ENCODE results near the gene MAN1A1. TPM values are rescaled to one million over a fixed set of nuclear protein-coding genes. Genes with fewer than 3 reads are reported as not detected.

Gene MAN1A1
- total RNA-seq, 1 donor from 2014 or later: 23.4 TPM

GRCh38 chr6:119340796-119341487 is 8.6 kb downstream of the MAN1A1 start:
- TF ChIP-seq, protein P1, sequence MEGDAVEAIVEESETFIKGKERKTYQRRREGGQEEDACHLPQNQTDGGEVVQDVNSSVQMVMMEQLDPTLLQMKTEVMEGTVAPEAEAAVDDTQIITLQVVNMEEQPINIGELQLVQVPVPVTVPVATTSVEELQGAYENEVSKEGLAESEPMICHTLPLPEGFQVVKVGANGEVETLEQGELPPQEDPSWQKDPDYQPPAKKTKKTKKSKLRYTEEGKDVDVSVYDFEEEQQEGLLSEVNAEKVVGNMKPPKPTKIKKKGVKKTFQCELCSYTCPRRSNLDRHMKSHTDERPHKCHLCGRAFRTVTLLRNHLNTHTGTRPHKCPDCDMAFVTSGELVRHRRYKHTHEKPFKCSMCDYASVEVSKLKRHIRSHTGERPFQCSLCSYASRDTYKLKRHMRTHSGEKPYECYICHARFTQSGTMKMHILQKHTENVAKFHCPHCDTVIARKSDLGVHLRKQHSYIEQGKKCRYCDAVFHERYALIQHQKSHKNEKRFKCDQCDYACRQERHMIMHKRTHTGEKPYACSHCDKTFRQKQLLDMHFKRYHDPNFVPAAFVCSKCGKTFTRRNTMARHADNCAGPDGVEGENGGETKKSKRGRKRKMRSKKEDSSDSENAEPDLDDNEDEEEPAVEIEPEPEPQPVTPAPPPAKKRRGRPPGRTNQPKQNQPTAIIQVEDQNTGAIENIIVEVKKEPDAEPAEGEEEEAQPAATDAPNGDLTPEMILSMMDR (conservative IDR thresholded peaks at IDR 0.05; ENCODE audit: low read depth, low read length): no peak
- DNase-seq (ENCODE audit: low read depth): no peak
- H3K4me3 ChIP-seq (ENCODE audit: low read depth, low read length): no peak overlapping the region

DNA sequence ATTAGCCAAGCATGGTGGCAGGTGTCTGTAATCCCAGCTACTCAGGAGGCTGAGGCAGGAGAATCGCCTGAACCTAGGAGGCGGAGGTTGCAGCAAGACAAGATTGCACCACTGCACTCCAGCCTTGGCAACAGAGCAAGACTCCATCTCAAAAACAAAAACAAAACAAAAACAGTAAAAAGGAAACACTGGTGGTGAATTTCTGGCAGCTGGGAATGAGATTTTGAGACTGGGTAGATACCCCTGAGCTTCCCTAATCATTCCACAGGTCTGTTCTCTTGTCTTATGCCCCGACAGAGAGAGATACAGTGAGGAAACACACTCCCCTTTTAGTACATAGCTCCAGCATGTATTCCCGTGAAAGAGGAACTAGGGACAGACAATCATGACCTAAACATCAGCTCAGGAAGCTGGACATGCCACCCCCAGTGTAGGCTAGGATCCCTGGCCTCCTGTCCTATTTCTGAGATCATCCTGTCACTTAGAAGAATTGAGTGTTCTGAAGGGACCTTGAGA is 9.6 kb downstream of the MAN1A1 start:
- TF ChIP-seq, protein P1 (conservative IDR thresholded peaks at IDR 0.05; ENCODE audit: low read depth, low read length): no peak
- DNase-seq (ENCODE audit: low read depth): no peak
- H3K4me3 ChIP-seq (ENCODE audit: low read depth, low read length): no peak overlapping the region

DNA sequence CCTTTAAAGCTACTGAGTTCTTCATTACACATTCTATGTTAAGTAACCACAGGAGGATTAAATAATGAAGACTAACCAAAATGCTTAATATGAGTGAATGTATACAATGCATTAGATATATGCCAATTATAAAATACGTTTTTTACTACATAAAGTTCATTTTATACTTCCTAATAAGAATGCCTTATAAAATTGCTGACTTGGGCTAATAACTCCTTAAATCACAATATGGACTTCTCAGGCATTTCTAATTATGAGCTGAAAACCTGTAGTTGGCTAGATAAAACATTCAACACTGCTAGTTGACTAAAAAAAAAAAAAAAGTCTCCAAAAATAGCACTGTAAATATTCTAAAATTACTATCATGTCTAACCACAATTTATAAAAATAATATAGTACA is 11.8 kb downstream of the MAN1A1 start:
- no peak for DNase-seq (ENCODE audit: low read depth)
- TF ChIP-seq, protein P1 (conservative IDR thresholded peaks at IDR 0.05; ENCODE audit: low read depth, low read length): no peak
- H3K4me3 ChIP-seq (ENCODE audit: low read depth, low read length): no peak overlapping the region

DNA sequence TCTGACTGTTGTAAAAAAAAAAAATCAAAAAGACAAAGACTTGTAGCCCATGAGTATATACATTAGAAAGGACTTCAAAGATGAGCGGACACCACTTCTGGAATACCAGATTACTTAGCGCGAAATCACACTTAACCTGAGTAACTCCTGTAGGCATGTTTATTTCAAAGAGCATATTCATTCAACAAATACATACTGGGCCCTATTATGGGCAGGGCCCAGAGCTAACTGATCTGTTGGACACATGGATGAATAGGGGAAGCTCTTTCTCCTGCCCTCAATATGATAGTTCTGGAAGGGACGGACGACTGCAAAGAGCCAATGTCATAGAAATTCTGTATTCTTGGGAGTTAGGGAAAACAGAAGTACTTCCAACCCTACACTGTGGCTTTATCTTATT is 12.3 kb downstream of the MAN1A1 start:
- no peak for DNase-seq (ENCODE audit: low read depth)
- no peak overlapping the region for H3K4me3 ChIP-seq (ENCODE audit: low read depth, low read length)
- TF ChIP-seq, protein P1 (conservative IDR thresholded peaks at IDR 0.05; ENCODE audit: low read depth, low read length): no peak

DNA sequence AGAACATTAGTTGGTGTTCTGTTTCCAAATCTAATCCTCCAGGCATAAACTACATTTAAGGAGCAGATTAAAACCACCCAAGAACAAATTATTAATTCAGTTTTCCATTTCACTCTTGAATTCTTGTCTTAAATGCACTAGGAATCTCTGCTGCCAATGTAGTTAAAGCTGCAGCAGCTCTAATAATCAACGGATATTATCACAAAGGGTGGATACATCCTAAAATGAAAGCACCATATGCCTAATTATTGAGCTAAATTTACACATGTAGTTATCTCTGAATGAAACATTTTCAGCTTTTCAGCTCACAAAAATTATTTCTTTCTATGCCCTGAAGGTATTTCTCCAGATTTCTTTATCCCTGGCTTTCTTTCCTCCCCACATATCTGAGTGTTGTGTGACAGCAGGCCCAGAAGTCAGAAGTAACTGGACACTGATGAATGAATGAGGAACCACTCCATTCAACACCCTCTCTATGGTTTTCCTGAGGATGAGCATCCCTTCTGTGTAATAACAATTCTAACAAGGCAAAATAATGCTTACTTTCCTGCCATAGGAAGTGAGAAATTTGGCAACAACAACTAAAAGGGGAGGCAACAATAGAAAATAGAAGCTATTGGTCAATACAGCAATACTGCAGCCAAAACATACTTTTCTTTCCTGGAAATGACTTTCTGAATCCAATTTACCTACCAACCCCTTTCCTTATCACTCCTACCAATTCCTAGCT is 14.9 kb downstream of the MAN1A1 start:
- no peak overlapping the region for H3K4me3 ChIP-seq (ENCODE audit: low read depth, low read length)
- no peak for DNase-seq (ENCODE audit: low read depth)
- TF ChIP-seq, protein P1 (conservative IDR thresholded peaks at IDR 0.05; ENCODE audit: low read depth, low read length): no peak

GRCh38 chr6:119333707-119334295 is 15.8 kb downstream of the MAN1A1 start:
- no peak overlapping the region for H3K4me3 ChIP-seq (ENCODE audit: low read depth, low read length)
- no peak for DNase-seq (ENCODE audit: low read depth)
- TF ChIP-seq, protein P1 (conservative IDR thresholded peaks at IDR 0.05; ENCODE audit: low read depth, low read length): peak; percentile 61

Measured in epithelial cell of proximal tubule (primary cell).